ENCODE results near the gene ERVH48-1. TPM values are rescaled to one million over a fixed set of nuclear protein-coding genes. Genes with fewer than 3 reads are reported as not detected.
"Not testable (repeated sequence)": the region's sequence is repeated elsewhere in the genome, so short reads cannot be mapped to it uniquely, and the experiment has no call there.

ERVH48-1 gene
- total RNA-seq, 2 experiments from 2014 or later, result 0.09 TPM; not detected in 1

GRCh38 chr21:42921927-42922326, 3.5 kb downstream of the ERVH48-1 start:
- no peak for DNase-seq (ENCODE audit: low spot score)
- H3K4me2 ChIP-seq (ENCODE audit: low read length), result no peak overlapping the region
- no peaks in the 10 kb centered on the region for H3K9me2 ChIP-seq (ENCODE audit: insufficient read depth, low read length)
- no peaks in the 10 kb centered on the region for H3K9me3 ChIP-seq (ENCODE audit: low read length)
- TF ChIP-seq, protein P1, sequence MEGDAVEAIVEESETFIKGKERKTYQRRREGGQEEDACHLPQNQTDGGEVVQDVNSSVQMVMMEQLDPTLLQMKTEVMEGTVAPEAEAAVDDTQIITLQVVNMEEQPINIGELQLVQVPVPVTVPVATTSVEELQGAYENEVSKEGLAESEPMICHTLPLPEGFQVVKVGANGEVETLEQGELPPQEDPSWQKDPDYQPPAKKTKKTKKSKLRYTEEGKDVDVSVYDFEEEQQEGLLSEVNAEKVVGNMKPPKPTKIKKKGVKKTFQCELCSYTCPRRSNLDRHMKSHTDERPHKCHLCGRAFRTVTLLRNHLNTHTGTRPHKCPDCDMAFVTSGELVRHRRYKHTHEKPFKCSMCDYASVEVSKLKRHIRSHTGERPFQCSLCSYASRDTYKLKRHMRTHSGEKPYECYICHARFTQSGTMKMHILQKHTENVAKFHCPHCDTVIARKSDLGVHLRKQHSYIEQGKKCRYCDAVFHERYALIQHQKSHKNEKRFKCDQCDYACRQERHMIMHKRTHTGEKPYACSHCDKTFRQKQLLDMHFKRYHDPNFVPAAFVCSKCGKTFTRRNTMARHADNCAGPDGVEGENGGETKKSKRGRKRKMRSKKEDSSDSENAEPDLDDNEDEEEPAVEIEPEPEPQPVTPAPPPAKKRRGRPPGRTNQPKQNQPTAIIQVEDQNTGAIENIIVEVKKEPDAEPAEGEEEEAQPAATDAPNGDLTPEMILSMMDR (conservative IDR thresholded peaks at IDR 0.05; ENCODE audit: low read length), result no peak
- no peak for TF ChIP-seq EZH2phosphoT487 (IDR thresholded peaks at IDR 0.05; ENCODE audit: borderline replicate concordance, low read depth, low read length)
- POLR2A ChIA-PET, result interaction anchor here (0.7 kb wide), 1 partner anchor 24 kb away, joined by 6 read pairs; no protein-coding TSS in a partner anchor
- no peak overlapping the region for H2AFZ ChIP-seq (ENCODE audit: low read length)
- H3K79me2 ChIP-seq (ENCODE audit: insufficient read depth, low read depth, low read length), result no peaks in the 10 kb centered on the region
- CTCF ChIA-PET (ENCODE audit: unreplicated experiment), result no interaction called here
- H3K36me3 ChIP-seq (ENCODE audit: insufficient read depth, low read length), result no peaks in the 10 kb centered on the region
- BruUV-seq (replicated peaks), result no TSS peak
- no peak overlapping the region for H3K27ac ChIP-seq (ENCODE audit: low read depth, low read length, poor library complexity, severe bottlenecking)
- intact Hi-C loops (cut with micrococcal nuclease; ENCODE audit: unreplicated experiment), result no loop called here
- H3K4me3 ChIP-seq (ENCODE audit: low read depth, low read length, poor library complexity, severe bottlenecking), result no peak overlapping the region
- peaks cover 23% of the 10 kb centered on the region for H3K4me1 ChIP-seq (ENCODE audit: insufficient read depth, low read length, poor library complexity, severe bottlenecking)
- no peaks in the 10 kb centered on the region for H4K20me1 ChIP-seq (ENCODE audit: insufficient read depth, low read length)

GRCh38 chr21:42918291-42918690, 7.1 kb downstream of the ERVH48-1 start:
- POLR2A ChIA-PET, result no interaction called here
- H3K9me2 ChIP-seq (ENCODE audit: insufficient read depth, low read length), result no peaks in the 10 kb centered on the region
- intact Hi-C loops (cut with micrococcal nuclease; ENCODE audit: unreplicated experiment), result no loop called here
- no peak overlapping the region for H3K4me2 ChIP-seq (ENCODE audit: low read length)
- no peak overlapping the region for H3K4me3 ChIP-seq (ENCODE audit: low read depth, low read length, poor library complexity, severe bottlenecking)
- H3K9me3 ChIP-seq (ENCODE audit: low read length), result no peaks in the 10 kb centered on the region
- no peak for DNase-seq (ENCODE audit: low spot score)
- no peaks in the 10 kb centered on the region for H4K20me1 ChIP-seq (ENCODE audit: insufficient read depth, low read length)
- peaks cover 2% of the 10 kb centered on the region for H3K4me1 ChIP-seq (ENCODE audit: insufficient read depth, low read length, poor library complexity, severe bottlenecking)
- BruUV-seq (replicated peaks), result no TSS peak
- no peaks in the 10 kb centered on the region for H3K36me3 ChIP-seq (ENCODE audit: insufficient read depth, low read length)
- TF ChIP-seq EZH2phosphoT487 (IDR thresholded peaks at IDR 0.05; ENCODE audit: borderline replicate concordance, low read depth, low read length), result no peak
- TF ChIP-seq, protein P1 (conservative IDR thresholded peaks at IDR 0.05; ENCODE audit: low read length), result no peak
- H3K79me2 ChIP-seq (ENCODE audit: insufficient read depth, low read depth, low read length), result no peaks in the 10 kb centered on the region
- H3K27ac ChIP-seq (ENCODE audit: low read depth, low read length, poor library complexity, severe bottlenecking), result no peak overlapping the region
- H2AFZ ChIP-seq (ENCODE audit: low read length), result no peak overlapping the region
- CTCF ChIA-PET (ENCODE audit: unreplicated experiment), result no interaction called here

DNA sequence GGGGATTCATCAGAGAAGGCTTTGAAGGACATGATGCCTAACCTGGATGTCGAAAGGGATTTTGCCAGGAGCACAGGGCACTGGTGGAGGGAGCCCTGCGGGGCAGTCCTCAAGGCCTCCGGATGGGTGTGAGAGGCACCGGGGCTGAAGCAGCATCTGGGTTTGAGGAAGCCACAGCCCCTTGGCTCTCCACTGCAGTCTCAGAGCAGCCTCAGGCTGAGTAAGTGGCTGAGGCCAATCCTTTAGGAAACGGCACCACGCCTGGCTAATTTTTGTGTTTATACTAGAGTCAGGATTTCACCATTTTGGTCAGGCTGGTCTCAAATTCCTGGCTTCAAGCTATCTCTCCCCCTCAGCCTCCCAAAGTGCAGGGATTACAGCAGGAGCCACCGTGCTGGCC, 12.0 kb downstream of the ERVH48-1 start:
- intact Hi-C loops (cut with micrococcal nuclease; ENCODE audit: unreplicated experiment), result no loop called here
- no peak for DNase-seq (ENCODE audit: low spot score)
- Histone ChIP-seq H3K4me2 (ENCODE audit: low read length) (no peak overlapping the region), H3K9me2 (ENCODE audit: insufficient read depth, low read length) (no peaks in the 10 kb centered on the region), H3K4me1 (ENCODE audit: insufficient read depth, low read length, poor library complexity, severe bottlenecking) (no peaks in the 10 kb centered on the region), H3K4me3 (ENCODE audit: low read depth, low read length, poor library complexity, severe bottlenecking) (no peak overlapping the region), H3K27ac (ENCODE audit: low read depth, low read length, poor library complexity, severe bottlenecking) (no peak overlapping the region), H4K20me1 (ENCODE audit: insufficient read depth, low read length) (no peaks in the 10 kb centered on the region), H3K9me3 (ENCODE audit: low read length) (no peaks in the 10 kb centered on the region), H3K79me2 (ENCODE audit: insufficient read depth, low read depth, low read length) (no peaks in the 10 kb centered on the region), H2AFZ (ENCODE audit: low read length) (no peak overlapping the region), H3K36me3 (ENCODE audit: insufficient read depth, low read length) (peaks cover 10% of the 10 kb centered on the region; the same call in 1 of the 2 replicates)
- no peak for TF ChIP-seq EZH2phosphoT487 (IDR thresholded peaks at IDR 0.05; ENCODE audit: borderline replicate concordance, low read depth, low read length)
- TF ChIP-seq, protein P1 (conservative IDR thresholded peaks at IDR 0.05; ENCODE audit: low read length), result no peak
- POLR2A ChIA-PET, result interaction anchor here (0.6 kb wide), 1 partner anchor 354 kb away, joined by 5 read pairs; no protein-coding TSS in a partner anchor
- BruUV-seq (replicated peaks), result no TSS peak
- CTCF ChIA-PET (ENCODE audit: unreplicated experiment), result no interaction called here

DNA sequence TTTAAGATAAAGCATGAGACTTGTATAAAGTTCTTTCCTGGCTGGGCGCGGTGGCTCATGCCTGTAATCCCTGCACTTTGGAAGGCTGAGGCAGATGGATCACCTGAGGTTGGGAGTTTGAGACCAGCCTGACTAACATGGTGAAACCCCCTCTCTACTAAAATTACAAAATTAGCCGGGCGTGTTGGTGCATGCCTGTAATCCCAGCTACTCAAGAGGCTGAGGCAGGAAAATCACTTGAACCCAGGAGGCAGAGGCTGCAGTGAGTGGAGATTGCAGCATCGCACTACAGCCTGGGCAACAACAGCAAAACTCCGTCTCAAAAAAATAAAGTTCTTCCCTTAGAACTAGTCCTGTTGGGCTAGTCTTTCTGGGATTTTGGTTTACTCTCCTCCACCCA, 13.5 kb downstream of the ERVH48-1 start:
- H3K9me3 ChIP-seq (ENCODE audit: low read length); H3K79me2 ChIP-seq (ENCODE audit: insufficient read depth, low read depth, low read length); BruUV-seq (replicated peaks); POLR2A ChIA-PET; H4K20me1 ChIP-seq (ENCODE audit: insufficient read depth, low read length); H3K4me1 ChIP-seq (ENCODE audit: insufficient read depth, low read length, poor library complexity, severe bottlenecking); H3K27ac ChIP-seq (ENCODE audit: low read depth, low read length, poor library complexity, severe bottlenecking); DNase-seq (ENCODE audit: low spot score); H3K4me3 ChIP-seq (ENCODE audit: low read depth, low read length, poor library complexity, severe bottlenecking); intact Hi-C loops (cut with micrococcal nuclease; ENCODE audit: unreplicated experiment); H3K9me2 ChIP-seq (ENCODE audit: insufficient read depth, low read length); H2AFZ ChIP-seq (ENCODE audit: low read length); CTCF ChIA-PET (ENCODE audit: unreplicated experiment); H3K4me2 ChIP-seq (ENCODE audit: low read length): not testable (repeated sequence)
- H3K36me3 ChIP-seq (ENCODE audit: insufficient read depth, low read length), result peaks cover 13% of the 10 kb centered on the region
